ENCODE data around the gene EPS15. TPM values are rescaled to one million over a fixed set of nuclear protein-coding genes. Genes with fewer than 3 reads are reported as not detected.

The EPS15 gene
- total RNA-seq, 4 donors from 2014 or later: 43.8 to 74.0 (median 59.9) TPM

- Histone ChIP-seq H3K4me1 (peaks cover 6 to 45% (median 31%) of the 10 kb centered on the region in 4 donors), H3K4me3 (no peak overlapping the region), H3K9me3 (no peaks in the 10 kb centered on the region), H3K27ac (peak overlapping the region; percentile 90 to 98 (median 96)), H3K36me3 (no peaks in the 10 kb centered on the region), H3K27me3 (no peaks in the 10 kb centered on the region)
- in situ Hi-C loops (cut with MboI; ENCODE audit: low pct_ligation_motif_present in 1 of 4, low pct_unique_long_range_greater_than_20kb in 1 of 4, low sequenced_read_pairs in 3 of 4) (no loop called here), intact Hi-C loops (cut with DNase I; ENCODE audit: low total_unique reads) (no loop called here)
- DNase-seq: no peak
- WGBS, 2 donors (ENCODE audit: low coverage in 1 of 2): 51 to 55% methylated on average over 5 to 8 of the region's 8 CpGs
- TF ChIP-seq POLR2A (IDR thresholded peaks at IDR 0.05): no peak
- TF ChIP-seq POLR2AphosphoS5 (IDR thresholded peaks at IDR 0.05): no peak
- TF ChIP-seq CTCF (IDR thresholded peaks at IDR 0.05): no peak
- TF ChIP-seq EP300 (IDR thresholded peaks at IDR 0.05; ENCODE audit: low read depth): no peak
Observed at GRCh38 chr1:51519865-51520699, 1.0 kb upstream of the EPS15 start.

GRCh38 chr1:51518586-51519047 is 449 bp downstream of the EPS15 start:
- in situ Hi-C loops (cut with MboI; ENCODE audit: low pct_ligation_motif_present in 1 of 4, low pct_unique_long_range_greater_than_20kb in 1 of 4, low sequenced_read_pairs in 3 of 4): no loop called here
- peak overlapping the region; percentile 90 to 98 (median 96) for H3K27ac ChIP-seq
- intact Hi-C loops (cut with DNase I; ENCODE audit: low total_unique reads): no loop called here
- H3K4me1 ChIP-seq: peaks cover 6 to 59% (median 41%) of the 10 kb centered on the region in 4 donors
- H3K4me3 ChIP-seq: peak overlapping the region; percentile 64 to 90 (median 78)
- no peaks in the 10 kb centered on the region for H3K36me3 ChIP-seq
- no peaks in the 10 kb centered on the region for H3K9me3 ChIP-seq
- 0% methylated on average over 29 of the region's 52 CpGs; no CpG with 5 or more reads in 1 of the 2 donors for WGBS, 2 donors (ENCODE audit: low coverage in 1 of 2)
- DNase-seq: peak; percentile 80
- H3K27me3 ChIP-seq: no peaks in the 10 kb centered on the region
- TF ChIP-seq CTCF (IDR thresholded peaks at IDR 0.05): no peak
- no peak for TF ChIP-seq POLR2AphosphoS5 (IDR thresholded peaks at IDR 0.05)
- no peak for TF ChIP-seq POLR2A (IDR thresholded peaks at IDR 0.05)
- TF ChIP-seq EP300 (IDR thresholded peaks at IDR 0.05; ENCODE audit: low read depth): no peak

- peak; percentile 74 for DNase-seq
- TF ChIP-seq EP300 (IDR thresholded peaks at IDR 0.05; ENCODE audit: low read depth): no peak
- TF ChIP-seq CTCF (IDR thresholded peaks at IDR 0.05): peak in 1 of 5 experiments; percentile 9
- peak; percentile 86 for TF ChIP-seq POLR2A (IDR thresholded peaks at IDR 0.05)
- TF ChIP-seq POLR2AphosphoS5 (IDR thresholded peaks at IDR 0.05): peak; percentile 66 to 94 (median 85)
- H3K9me3 ChIP-seq: no peaks in the 10 kb centered on the region
- H3K27ac ChIP-seq: peak overlapping the region; percentile 90 to 98 (median 96)
- H3K4me3 ChIP-seq: peak overlapping the region; percentile 64 to 90 (median 78)
- no peaks in the 10 kb centered on the region for H3K27me3 ChIP-seq
- 0% methylated on average over 20 of the region's 20 CpGs; no CpG with 5 or more reads in 1 of the 2 donors for WGBS, 2 donors (ENCODE audit: low coverage in 1 of 2)
- intact Hi-C loops (cut with DNase I; ENCODE audit: low total_unique reads): no loop called here
- in situ Hi-C loops (cut with MboI; ENCODE audit: low pct_ligation_motif_present in 1 of 4, low pct_unique_long_range_greater_than_20kb in 1 of 4, low sequenced_read_pairs in 3 of 4): no loop called here
- no peaks in the 10 kb centered on the region for H3K36me3 ChIP-seq
- H3K4me1 ChIP-seq: peaks cover 6 to 64% (median 43%) of the 10 kb centered on the region in 4 donors
Observed at GRCh38 chr1:51518033-51518585, 957 bp downstream of the EPS15 start.

GRCh38 chr1:51517361-51518032 is 1.6 kb downstream of the EPS15 start:
- H3K9me3 ChIP-seq: no peaks in the 10 kb centered on the region
- TF ChIP-seq POLR2A (IDR thresholded peaks at IDR 0.05) (no peak), POLR2AphosphoS5 (IDR thresholded peaks at IDR 0.05) (no peak), EP300 (IDR thresholded peaks at IDR 0.05; ENCODE audit: low read depth) (no peak), CTCF (IDR thresholded peaks at IDR 0.05) (no peak)
- no peaks in the 10 kb centered on the region for H3K27me3 ChIP-seq
- peaks cover 6 to 71% (median 46%) of the 10 kb centered on the region in 4 donors for H3K4me1 ChIP-seq
- WGBS, 2 donors (ENCODE audit: low coverage in 1 of 2): 1 to 2% methylated on average over 7 of the region's 7 CpGs
- H3K36me3 ChIP-seq: no peaks in the 10 kb centered on the region
- no peak for DNase-seq
- H3K27ac ChIP-seq: peak overlapping the region; percentile 90 to 98 (median 96)
- peak overlapping the region; percentile 64 to 90 (median 78) for H3K4me3 ChIP-seq
- intact Hi-C loops (cut with DNase I; ENCODE audit: low total_unique reads) (no loop called here), in situ Hi-C loops (cut with MboI; ENCODE audit: low pct_ligation_motif_present in 1 of 4, low pct_unique_long_range_greater_than_20kb in 1 of 4, low sequenced_read_pairs in 3 of 4) (no loop called here)

All from transverse colon (tissue), 4 donors.